Prostate gland (tissue), 2 donors: ENCODE data around the gene TMPO. TPM values are rescaled to one million over a fixed set of nuclear protein-coding genes. Genes with fewer than 3 reads are reported as not detected.

Experiments
- DNase-seq: peaks from one replicate; pipeline ENCODE4 v3.0.0-alpha.2; 2019; ENCODE audit warnings: low spot score
- H3K27ac ChIP-seq, 2 donors: fragments of 200-600 bp; sonication (generic); 2 replicates each; pipeline ENCODE4 v1.5.1; 2017 to 2019
- H3K27me3 ChIP-seq: fragments of 200-600 bp; sonication (generic); replicated peaks from 2 replicates; pipeline ENCODE4 v1.5.1; 2019; ENCODE audit not compliant: insufficient read depth
- H3K36me3 ChIP-seq, 2 donors: fragments of 200-600 bp; sonication (generic); 1 replicate in 1 of 2; 2 replicates in 1 of 2; pipeline versions ENCODE4 v1.5.1 to v1.8.1; 2017 to 2019
- H3K4me1 ChIP-seq: fragments of 200-600 bp; sonication (generic); replicated peaks from 2 replicates; pipeline ENCODE4 v1.5.1; 2019
- H3K4me3 ChIP-seq, 2 donors: fragments of 200-600 bp; sonication (generic); 2 replicates each; pipeline ENCODE4 v1.5.1; 2017 to 2019
- H3K9me3 ChIP-seq: fragments of 200-600 bp; sonication (generic); 2 replicates; pipeline ENCODE4 v1.5.1; 2017
- POLR2A ChIP-seq: fragments of 450-650 bp; IDR thresholded peaks from one replicate; pipeline ENCODE4 v1.6.1; 2016; ENCODE audit warnings: antibody characterized with exemption, mild to moderate bottlenecking
- POLR2AphosphoS5 ChIP-seq: sonication (generic); formaldehyde crosslinking; IDR thresholded peaks from one replicate; pipeline ENCODE4 v1.6.1; 2017; ENCODE audit warnings: antibody characterized with exemption
- WGBS: methylation state at CpG from one replicate; pipeline ENCODE4 v1.1.5; 2018; 5-methylcytosine and 5-hydroxymethylcytosine counted together
- intact Hi-C: fragments of 100-400 bp; cut with DNase I; formaldehyde crosslinking; loops from one replicate; pipeline ENCODE4 v1.14.2; 2022
- total RNA-seq, 2 donors: library from RNA; depleted of rRNA; stranded (reverse); fragments of >200 nt; gene quantifications; one replicate each; pipeline ENCODE4 v1.1.0, GENCODE V29; 2016
- TF ChIP-seq, protein P1 (sequence below), 4 experiments: fragments of 200-600 bp in 2 of 4; fragments of 450-650 bp in 2 of 4; sonication (generic) in 2 of 4; IDR thresholded peaks; 1 replicate in 3 of 4; 2 replicates in 1 of 4; pipeline ENCODE4 v1.5.1; 2016 to 2019; ENCODE audit warnings: antibody characterized with exemption in 4 of 4, mild to moderate bottlenecking in 2 of 4, moderate library complexity in 2 of 4

TMPO gene
- total RNA-seq, 2 donors from 2014 or later, result 47.7 to 79.6 TPM

DNA sequence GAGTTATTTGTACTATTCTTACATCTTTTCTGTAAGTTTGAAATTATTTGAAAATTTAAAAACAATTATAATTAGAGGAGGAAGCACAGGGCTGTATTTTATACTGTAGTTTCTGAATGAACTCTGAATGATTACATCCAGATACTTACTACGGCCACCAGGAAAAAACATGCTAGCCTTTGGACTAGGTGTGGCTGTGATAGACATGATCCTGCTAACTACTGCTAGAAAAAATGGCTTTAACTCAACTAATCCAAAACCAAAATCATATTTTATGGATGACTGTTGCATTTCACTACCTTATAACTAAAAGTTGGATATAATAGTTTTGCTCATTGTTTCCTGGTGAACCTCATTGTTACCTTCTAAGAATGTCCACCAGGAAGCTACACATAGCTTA lies 63.0 kb downstream of the TMPO start:
- H3K27ac ChIP-seq, result no peak overlapping the region
- no peaks in the 10 kb centered on the region for H3K4me1 ChIP-seq
- H3K27me3 ChIP-seq, result no peaks in the 10 kb centered on the region
- H3K4me3 ChIP-seq, result no peak overlapping the region
- no peaks in the 10 kb centered on the region for H3K9me3 ChIP-seq
- no peaks in the 10 kb centered on the region for H3K36me3 ChIP-seq
- no peak for TF ChIP-seq POLR2A
- TF ChIP-seq, protein P1, sequence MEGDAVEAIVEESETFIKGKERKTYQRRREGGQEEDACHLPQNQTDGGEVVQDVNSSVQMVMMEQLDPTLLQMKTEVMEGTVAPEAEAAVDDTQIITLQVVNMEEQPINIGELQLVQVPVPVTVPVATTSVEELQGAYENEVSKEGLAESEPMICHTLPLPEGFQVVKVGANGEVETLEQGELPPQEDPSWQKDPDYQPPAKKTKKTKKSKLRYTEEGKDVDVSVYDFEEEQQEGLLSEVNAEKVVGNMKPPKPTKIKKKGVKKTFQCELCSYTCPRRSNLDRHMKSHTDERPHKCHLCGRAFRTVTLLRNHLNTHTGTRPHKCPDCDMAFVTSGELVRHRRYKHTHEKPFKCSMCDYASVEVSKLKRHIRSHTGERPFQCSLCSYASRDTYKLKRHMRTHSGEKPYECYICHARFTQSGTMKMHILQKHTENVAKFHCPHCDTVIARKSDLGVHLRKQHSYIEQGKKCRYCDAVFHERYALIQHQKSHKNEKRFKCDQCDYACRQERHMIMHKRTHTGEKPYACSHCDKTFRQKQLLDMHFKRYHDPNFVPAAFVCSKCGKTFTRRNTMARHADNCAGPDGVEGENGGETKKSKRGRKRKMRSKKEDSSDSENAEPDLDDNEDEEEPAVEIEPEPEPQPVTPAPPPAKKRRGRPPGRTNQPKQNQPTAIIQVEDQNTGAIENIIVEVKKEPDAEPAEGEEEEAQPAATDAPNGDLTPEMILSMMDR (IDR thresholded peaks at IDR 0.05), result no peak
- no peak for TF ChIP-seq POLR2AphosphoS5
- intact Hi-C loops, result no loop called here
- WGBS, result 94% methylated on average over 1 of the region's 1 CpG
- no peak for DNase-seq

DNA sequence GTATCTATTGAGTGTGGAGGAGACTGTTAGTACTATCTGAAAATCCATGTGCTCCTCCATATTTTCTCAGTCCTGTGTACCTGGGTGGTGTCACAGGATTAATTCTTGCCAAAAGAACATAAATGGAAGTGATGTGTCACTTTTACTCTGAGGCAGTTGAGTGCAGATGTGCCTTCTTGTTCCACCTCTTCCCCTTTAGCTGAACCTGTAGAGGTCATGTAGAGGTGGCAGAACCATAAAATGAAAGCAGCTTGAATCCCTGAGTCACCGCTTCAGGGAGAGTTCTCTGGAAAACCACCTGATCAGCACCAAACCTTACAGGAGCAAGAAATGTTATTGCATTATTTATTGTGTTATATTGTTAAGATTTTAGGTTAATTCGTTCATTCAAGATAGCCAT lies 63.4 kb downstream of the TMPO start:
- H3K9me3 ChIP-seq, result no peaks in the 10 kb centered on the region
- TF ChIP-seq, protein P1 (IDR thresholded peaks at IDR 0.05), result no peak
- no peak for TF ChIP-seq POLR2AphosphoS5
- no peak for TF ChIP-seq POLR2A
- H3K36me3 ChIP-seq, result no peaks in the 10 kb centered on the region
- WGBS, result 64% methylated on average over 2 of the region's 2 CpGs
- no peaks in the 10 kb centered on the region for H3K27me3 ChIP-seq
- no peaks in the 10 kb centered on the region for H3K4me1 ChIP-seq
- H3K4me3 ChIP-seq, result no peak overlapping the region
- DNase-seq, result no peak
- no peak overlapping the region for H3K27ac ChIP-seq
- intact Hi-C loops, result no loop called here

DNA sequence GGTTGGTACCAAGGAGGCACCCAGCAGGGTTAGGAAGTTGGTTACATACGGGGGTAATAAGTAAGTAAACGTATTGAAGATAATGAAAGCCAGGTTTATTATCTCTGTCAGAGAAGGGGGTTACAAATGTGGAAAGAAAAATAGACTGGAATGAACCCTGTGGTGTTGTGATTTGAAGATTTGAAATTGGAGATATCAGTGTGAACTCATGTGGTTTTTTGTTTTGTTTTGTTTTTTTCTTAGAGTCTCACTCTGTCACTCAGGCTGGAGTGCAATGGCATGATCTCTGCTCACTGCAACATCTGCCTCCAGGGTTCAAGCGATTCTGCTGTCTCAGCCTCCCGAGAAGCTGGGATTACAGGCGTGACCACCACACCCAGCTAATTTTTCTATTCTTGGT lies 64.0 kb downstream of the TMPO start:
- Histone ChIP-seq H3K27me3 (no peaks in the 10 kb centered on the region), H3K36me3 (no peaks in the 10 kb centered on the region), H3K4me3 (no peak overlapping the region), H3K4me1 (no peaks in the 10 kb centered on the region), H3K27ac (no peak overlapping the region), H3K9me3 (no peaks in the 10 kb centered on the region)
- WGBS, result 80% methylated on average over 5 of the region's 5 CpGs
- intact Hi-C loops, result no loop called here
- no peak for DNase-seq
- TF ChIP-seq POLR2A, result no peak
- TF ChIP-seq, protein P1 (IDR thresholded peaks at IDR 0.05), result no peak
- TF ChIP-seq POLR2AphosphoS5, result no peak

DNA sequence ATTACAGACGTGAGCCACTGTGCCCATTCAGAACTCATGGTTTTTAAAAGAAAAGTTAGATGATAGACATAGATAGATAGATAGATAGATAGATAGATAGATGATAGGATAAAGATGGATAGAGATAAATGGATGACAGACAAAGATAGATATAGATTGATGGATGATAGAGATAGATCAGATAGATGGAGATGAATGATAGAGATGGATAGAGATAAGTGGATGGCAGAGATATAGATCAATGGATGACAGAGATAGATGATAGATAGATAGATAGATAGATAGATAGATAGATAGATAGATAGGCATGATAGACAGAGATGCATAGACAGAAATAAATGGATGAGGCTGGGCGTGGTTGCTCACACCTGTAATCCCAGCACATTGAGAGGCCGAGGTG lies 64.4 kb downstream of the TMPO start:
- no peak overlapping the region for H3K27ac ChIP-seq
- 91% methylated on average over 3 of the region's 3 CpGs for WGBS
- no peaks in the 10 kb centered on the region for H3K36me3 ChIP-seq
- H3K9me3 ChIP-seq, result no peaks in the 10 kb centered on the region
- TF ChIP-seq, protein P1 (IDR thresholded peaks at IDR 0.05), result no peak
- TF ChIP-seq POLR2A (no peak), POLR2AphosphoS5 (no peak)
- DNase-seq, result no peak
- H3K27me3 ChIP-seq, result no peaks in the 10 kb centered on the region
- H3K4me1 ChIP-seq, result no peaks in the 10 kb centered on the region
- intact Hi-C loops, result no loop called here
- H3K4me3 ChIP-seq, result no peak overlapping the region

DNA sequence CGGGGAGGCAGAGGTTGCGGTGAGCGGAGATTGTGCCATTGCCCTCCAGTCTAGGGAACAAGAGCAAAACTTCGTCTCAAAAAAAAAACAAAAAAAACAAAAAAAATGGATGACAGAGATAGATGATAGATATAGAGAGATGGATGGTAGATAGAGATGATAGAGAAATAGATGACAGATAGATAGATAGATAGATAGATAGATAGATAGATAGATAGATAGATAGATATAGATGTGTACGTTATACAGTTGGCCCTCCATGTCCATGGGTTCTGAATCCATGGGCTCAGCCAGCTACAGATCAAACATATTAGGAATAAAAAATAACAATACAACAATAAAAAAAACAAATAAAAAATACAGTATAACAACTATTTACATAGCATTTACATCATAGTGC lies 65.3 kb downstream of the TMPO start:
- no peak overlapping the region for H3K4me3 ChIP-seq
- H3K4me1 ChIP-seq, result no peaks in the 10 kb centered on the region
- H3K27ac ChIP-seq, result no peak overlapping the region
- no peaks in the 10 kb centered on the region for H3K27me3 ChIP-seq
- H3K9me3 ChIP-seq, result no peaks in the 10 kb centered on the region
- no peak for DNase-seq
- TF ChIP-seq POLR2A (no peak), POLR2AphosphoS5 (no peak)
- TF ChIP-seq, protein P1 (IDR thresholded peaks at IDR 0.05), result no peak
- intact Hi-C loops, result no loop called here
- 94% methylated on average over 5 of the region's 5 CpGs for WGBS
- no peaks in the 10 kb centered on the region for H3K36me3 ChIP-seq
